RWPE1 (cell line): ENCODE results near the gene ANAPC4.

Experiments used
- CTCF ChIA-PET: fragments of 350-600 bp; sonication (Branson Sonifier 250); formaldehyde crosslinking; extraction: SDS; loops from one replicate; lab custom pipeline; 2021; lab: Yijun Ruan, JAX
- POLR2A ChIA-PET: fragments of 400-600 bp; formaldehyde crosslinking; extraction: SDS; loops from one replicate; lab custom pipeline; 2020; ENCODE audit warnings: antibody characterized with exemption; ENCODE audit not compliant: low non-redundant PET; lab: Yijun Ruan, JAX
- DNase-seq: peaks from one replicate; pipeline ENCODE4 v3.0.0; 2012; ENCODE audit warnings: low spot score
- H3K27ac ChIP-seq: fragments of 450-650 bp; 2 replicates; pipeline ENCODE4 v1.5.1; 2017
- CTCF ChIP-seq: fragments of 450-650 bp; conservative IDR thresholded peaks from 2 replicates; pipeline ENCODE4 v1.5.1; 2017; ENCODE audit warnings: low read depth, mild to moderate bottlenecking

ANAPC4 gene

GRCh38 chr4:25424539-25425228, 47.6 kb downstream of the ANAPC4 start:
- no peak for TF ChIP-seq CTCF
- CTCF ChIA-PET = interaction anchor here (0.6 kb wide), 1 partner anchor 87 kb away, joined by 3 read pairs; no protein-coding TSS in a partner anchor
- POLR2A ChIA-PET = no interaction called here
- DNase-seq = no peak
- no peak overlapping the region for H3K27ac ChIP-seq

GRCh38 chr4:25425361-25425760, 48.3 kb downstream of the ANAPC4 start:
- CTCF ChIA-PET = interaction anchor here (0.6 kb wide), 1 partner anchor 1511 kb away, joined by 4 read pairs; no protein-coding TSS in a partner anchor
- TF ChIP-seq CTCF = no peak
- DNase-seq = no peak
- POLR2A ChIA-PET = no interaction called here
- H3K27ac ChIP-seq = no peak overlapping the region

GRCh38 chr4:25427871-25428270, 50.8 kb downstream of the ANAPC4 start:
- ChIA-PET CTCF (no interaction called here), POLR2A (no interaction called here)
- H3K27ac ChIP-seq = no peak overlapping the region
- DNase-seq = no peak
- TF ChIP-seq CTCF = no peak

- DNase-seq = no peak
- H3K27ac ChIP-seq = no peak overlapping the region
- CTCF ChIA-PET = interaction anchor here (2.3 kb wide), 1 partner anchor 10 kb away, joined by 11 read pairs; no protein-coding TSS in a partner anchor
- no peak for TF ChIP-seq CTCF
- POLR2A ChIA-PET = no interaction called here
These were observed 53.6 kb downstream of the ANAPC4 start for GRCh38 chr4:25430630-25431029.

- no peak for TF ChIP-seq CTCF
- no peak for DNase-seq
- no peak overlapping the region for H3K27ac ChIP-seq
- ChIA-PET CTCF (interaction anchor here (0.7 kb wide), 1 partner anchor 38 kb away, joined by 4 read pairs; no protein-coding TSS in a partner anchor), POLR2A (no interaction called here)
These were observed 57.1 kb downstream of the ANAPC4 start for GRCh38 chr4:25433966-25434827.

GRCh38 chr4:25437926-25438325, 60.9 kb downstream of the ANAPC4 start:
- CTCF ChIA-PET = no interaction called here

More at GRCh38 chr4:25437926-25438325, 60.9 kb downstream of the ANAPC4 start:
- H3K27ac ChIP-seq = no peak overlapping the region
- no peak for DNase-seq
- POLR2A ChIA-PET = no interaction called here
- TF ChIP-seq CTCF = no peak
